Measurements from ENCODE around the gene STX8.

Gene STX8

DNA sequence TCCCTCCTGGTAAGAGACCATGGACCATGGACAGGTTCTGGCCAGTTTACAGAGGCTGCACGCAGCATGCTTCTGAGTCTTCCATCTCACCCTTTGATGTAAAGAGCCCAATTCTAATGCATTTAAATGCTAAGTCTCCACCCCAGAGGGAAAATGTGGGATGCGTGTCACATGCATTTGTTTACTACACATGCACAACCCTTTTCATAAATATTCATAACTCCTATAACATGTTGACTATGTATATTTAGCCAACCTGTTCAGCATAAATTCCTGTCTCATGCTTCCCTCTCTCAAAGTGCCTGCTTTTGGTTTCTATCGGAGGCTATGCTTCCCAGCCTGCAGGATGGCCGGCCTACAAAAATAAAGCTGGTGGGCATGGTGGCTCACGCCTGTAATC lies 260.3 kb downstream of the STX8 start:
- TF ChIP-seq POLR2AphosphoS5 (IDR thresholded peaks at IDR 0.05; ENCODE audit: low read depth, low read length) = no peak
- no peak for TF ChIP-seq TAF1 (IDR thresholded peaks at IDR 0.05; ENCODE audit: borderline replicate concordance, insufficient read depth, low read length)
- no peak for TF ChIP-seq REST (IDR thresholded peaks at IDR 0.05; ENCODE audit: insufficient read depth in 1 of 2, low read depth in 2 of 2, low read length in 2 of 2)
- TF ChIP-seq FOXP2 (optimal IDR thresholded peaks at IDR 0.05; ENCODE audit: borderline replicate concordance, extremely low read depth, extremely low read length, insufficient read depth) = no peak
- no peak for TF ChIP-seq SIN3A (IDR thresholded peaks at IDR 0.05; ENCODE audit: borderline replicate concordance, insufficient read depth, low read length)

DNA sequence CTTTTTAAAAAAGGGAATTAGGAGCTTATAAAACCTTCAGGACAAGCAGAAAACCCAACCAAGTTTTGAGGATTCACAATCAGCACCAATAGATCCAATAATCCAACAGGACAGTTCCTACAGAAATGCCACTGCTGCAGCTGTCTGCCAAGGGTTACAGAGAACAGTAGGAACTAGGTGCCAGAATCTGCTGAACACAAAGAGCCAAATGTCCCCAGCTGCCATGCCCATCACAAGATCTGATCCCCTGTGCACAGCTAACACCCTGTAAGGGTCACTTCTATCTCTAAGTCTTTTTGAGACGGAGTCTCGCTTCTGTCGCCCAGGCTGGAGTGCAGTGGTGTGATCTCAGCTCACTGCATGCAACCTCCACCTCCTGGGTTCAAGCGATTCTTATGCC lies 262.3 kb downstream of the STX8 start:
- TF ChIP-seq TAF1 (IDR thresholded peaks at IDR 0.05; ENCODE audit: borderline replicate concordance, insufficient read depth, low read length) = no peak
- TF ChIP-seq SIN3A (IDR thresholded peaks at IDR 0.05; ENCODE audit: borderline replicate concordance, insufficient read depth, low read length) = no peak

GRCh38 chr17:9309216-9309615 lies 266.4 kb downstream of the STX8 start:
- TF ChIP-seq SIN3A (IDR thresholded peaks at IDR 0.05; ENCODE audit: borderline replicate concordance, insufficient read depth, low read length) = no peak
- no peak for TF ChIP-seq POLR2AphosphoS5 (IDR thresholded peaks at IDR 0.05; ENCODE audit: low read depth, low read length)
- no peak for TF ChIP-seq FOXP2 (optimal IDR thresholded peaks at IDR 0.05; ENCODE audit: borderline replicate concordance, extremely low read depth, extremely low read length, insufficient read depth)
- TF ChIP-seq TAF1 (IDR thresholded peaks at IDR 0.05; ENCODE audit: borderline replicate concordance, insufficient read depth, low read length) = no peak
- TF ChIP-seq REST (IDR thresholded peaks at IDR 0.05; ENCODE audit: insufficient read depth in 1 of 2, low read depth in 2 of 2, low read length in 2 of 2) = no peak

DNA sequence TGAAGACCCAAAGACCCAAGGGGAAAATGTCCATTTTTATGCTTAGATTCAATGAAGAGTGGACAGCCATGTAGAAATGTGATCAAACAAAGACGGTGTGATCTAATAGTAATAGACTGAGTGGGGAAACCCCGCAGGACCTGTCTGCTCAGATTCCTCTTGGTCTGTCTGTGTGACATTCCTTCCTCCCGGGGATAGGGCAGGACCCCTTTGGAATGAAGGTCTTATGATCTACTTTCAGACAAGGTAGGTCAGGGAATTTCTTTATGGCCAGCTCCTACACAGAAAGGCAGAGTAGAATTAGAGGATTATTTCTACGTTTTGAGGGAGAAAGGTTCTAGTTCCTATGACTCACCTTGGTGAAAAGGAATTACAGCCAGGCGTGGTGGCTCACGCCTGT lies 267.6 kb downstream of the STX8 start:
- no peak for TF ChIP-seq FOXP2 (optimal IDR thresholded peaks at IDR 0.05; ENCODE audit: borderline replicate concordance, extremely low read depth, extremely low read length, insufficient read depth)
- TF ChIP-seq POLR2AphosphoS5 (IDR thresholded peaks at IDR 0.05; ENCODE audit: low read depth, low read length) = no peak
- no peak for TF ChIP-seq SIN3A (IDR thresholded peaks at IDR 0.05; ENCODE audit: borderline replicate concordance, insufficient read depth, low read length)
- no peak for TF ChIP-seq TAF1 (IDR thresholded peaks at IDR 0.05; ENCODE audit: borderline replicate concordance, insufficient read depth, low read length)
- no peak for TF ChIP-seq REST (IDR thresholded peaks at IDR 0.05; ENCODE audit: insufficient read depth in 1 of 2, low read depth in 2 of 2, low read length in 2 of 2)

DNA sequence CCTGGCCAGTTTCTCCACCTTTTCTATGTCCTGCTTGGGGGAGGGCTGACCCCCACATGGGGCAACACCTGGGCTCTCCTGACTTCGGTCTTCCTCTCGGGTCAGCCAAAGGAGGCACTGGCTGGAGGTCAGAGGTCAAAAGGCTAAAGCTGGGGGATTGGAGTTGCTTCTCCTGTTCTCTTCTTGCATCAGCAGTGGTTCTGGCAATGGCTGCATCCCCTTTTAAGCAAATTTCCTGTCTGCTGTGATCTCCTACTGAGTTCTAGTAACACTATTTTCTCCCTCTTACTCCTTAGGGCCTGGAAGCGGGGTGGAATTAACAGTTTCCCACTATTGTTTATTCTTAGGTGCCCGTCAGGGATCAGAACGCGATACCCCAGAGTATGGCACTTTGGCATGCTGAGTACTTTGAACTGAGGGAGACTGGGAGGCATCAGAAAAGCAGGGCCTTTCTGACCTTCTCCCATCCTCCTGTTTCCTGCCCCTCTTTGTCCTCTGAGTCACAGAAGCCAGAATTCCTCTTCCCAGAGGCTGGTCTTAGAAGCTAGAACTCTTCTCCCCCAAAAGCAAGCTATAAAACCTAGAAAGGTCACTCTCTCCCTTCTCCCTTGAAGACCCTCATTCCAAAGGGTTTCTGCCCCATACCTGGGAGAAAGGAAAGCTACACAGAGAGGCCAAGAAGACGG lies 268.2 kb downstream of the STX8 start:
- TF ChIP-seq SIN3A (IDR thresholded peaks at IDR 0.05; ENCODE audit: borderline replicate concordance, insufficient read depth, low read length) = no peak
- no peak for TF ChIP-seq TAF1 (IDR thresholded peaks at IDR 0.05; ENCODE audit: borderline replicate concordance, insufficient read depth, low read length)
- no peak for TF ChIP-seq REST (IDR thresholded peaks at IDR 0.05; ENCODE audit: insufficient read depth in 1 of 2, low read depth in 2 of 2, low read length in 2 of 2)
- TF ChIP-seq FOXP2 (optimal IDR thresholded peaks at IDR 0.05; ENCODE audit: borderline replicate concordance, extremely low read depth, extremely low read length, insufficient read depth) = no peak
- TF ChIP-seq POLR2AphosphoS5 (IDR thresholded peaks at IDR 0.05; ENCODE audit: low read depth, low read length) = no peak
